HCT116 (cell line): ENCODE results near the gene ADAMTS16. TPM values are rescaled to one million over a fixed set of nuclear protein-coding genes. Genes with fewer than 3 reads are reported as not detected.

Experiments
- ATAC-seq: fragments of 200-7000 bp; cut with Tn5 transposase; 2 replicates; pipeline ENCODE4 v1.9.1; 2020; ENCODE audit warnings: mild to moderate bottlenecking, moderate library complexity
- BruUV-seq: library from RNA; stranded (reverse); fragments of 400-500 nt; replicated peaks from 2 replicates; lab custom pipeline; 2021; lab: Mats Ljungman, UMichigan
- CTCF ChIA-PET: fragments of 300-600 bp; sonication (Branson Sonifier 250); formaldehyde crosslinking; loops from one replicate; lab custom pipeline; 2021; ENCODE audit warnings: antibody characterized with exemption; lab: Charles Lee
- POLR2A ChIA-PET: fragments of 300-600, 350-600 bp; sonication (Branson Sonifier 250); formaldehyde crosslinking; loops from one replicate; lab custom pipeline; 2021; ENCODE audit warnings: antibody characterized with exemption; lab: Charles Lee
- RAD21 ChIA-PET, 2 experiments: fragments of 300-600 bp; sonication (Branson Sonifier 250); formaldehyde crosslinking; loops; one replicate each; lab custom pipeline; 2023; ENCODE audit warnings: low total read pairs in 2 of 2; ENCODE audit not compliant: uncharacterized antibody in 2 of 2, unreplicated experiment in 2 of 2, low non-redundant PET in 1 of 2; lab: Charles Lee
- DNase-seq: peaks from one replicate; pipeline ENCODE4 v3.0.0-alpha.2; 2010; ENCODE audit warnings: low read depth, low spot score
- H2AFZ ChIP-seq: fragments of 200-600 bp; shearing (Covaris generic), sonication (generic); 2 replicates; pipeline ENCODE4 v1.6.1; 2017; ENCODE audit warnings: low read depth, mixed run types, mixed read lengths, antibody characterized with exemption, low read length; ENCODE audit not compliant: poor library complexity, severe bottlenecking
- H3K27ac ChIP-seq: 2 replicates; pipeline ENCODE4 v1.5.1; 2012; ENCODE audit warnings: low read depth, low read length
- H3K27me3 ChIP-seq: fragments of 200-600 bp; sonication (generic); 2 replicates; pipeline ENCODE4 v1.6.1; 2016; ENCODE audit warnings: mixed run types, low read length, mixed read lengths; ENCODE audit not compliant: insufficient read depth
- H3K36me3 ChIP-seq, 2 experiments: fragments of 200-500 bp in 1 of 2; fragments of 200-600 bp in 1 of 2; sonication (Bioruptor generic) in 1 of 2; sonication (generic) in 1 of 2; 2 replicates each; pipeline versions ENCODE4 v1.5.1 to v1.6.1; 2014 to 2016; ENCODE audit warnings: low read length in 2 of 2, inconsistent platforms in 1 of 2, mixed read lengths in 1 of 2, mixed run types in 1 of 2; ENCODE audit not compliant: insufficient read depth in 2 of 2, control insufficient read depth in 1 of 2
- H3K4me1 ChIP-seq, 2 experiments: fragments of 200-600 bp in 1 of 2; sonication (generic) in 1 of 2; 2 replicates each; pipeline versions ENCODE4 v1.5.1 to v1.6.1; 2012 to 2017; ENCODE audit warnings: low read length in 2 of 2, inconsistent platforms in 1 of 2, mild to moderate bottlenecking in 1 of 2, mixed read lengths in 1 of 2, mixed run types in 1 of 2, moderate library complexity in 1 of 2; ENCODE audit not compliant: insufficient read depth in 2 of 2, control insufficient read depth in 1 of 2
- H3K4me2 ChIP-seq: fragments of 200-600 bp; sonication (generic); 2 replicates; pipeline ENCODE4 v1.6.1; 2017; ENCODE audit warnings: mixed run types, low read length, mixed read lengths
- H3K4me3 ChIP-seq, 2 experiments: fragments of 200-600 bp in 1 of 2; sonication (generic) in 1 of 2; replicated peaks in 1 of 2; 2 replicates each; pipeline ENCODE4 v1.5.1; 2011 to 2016; ENCODE audit warnings: low read length in 2 of 2, control low read depth in 1 of 2, low read depth in 1 of 2, mild to moderate bottlenecking in 1 of 2, mixed read lengths in 1 of 2, mixed run types in 1 of 2
- H3K79me2 ChIP-seq: fragments of 200-600 bp; sonication (generic); 2 replicates; pipeline ENCODE4 v1.6.1; 2017; ENCODE audit warnings: mild to moderate bottlenecking, mixed run types, low read length, moderate library complexity, mixed read lengths; ENCODE audit not compliant: insufficient read depth
- H3K9ac ChIP-seq: fragments of 200-600 bp; sonication (generic); 2 replicates; pipeline ENCODE4 v1.6.1; 2016; ENCODE audit warnings: low read length, mixed read lengths
- H3K9me2 ChIP-seq: fragments of 200-600 bp; sonication (generic), shearing (Covaris generic); 2 replicates; pipeline ENCODE4 v1.6.1; 2017; ENCODE audit warnings: mixed run types, mild to moderate bottlenecking, moderate library complexity; ENCODE audit not compliant: insufficient read depth
- H3K9me3 ChIP-seq, 2 experiments: fragments of 200-500 bp in 1 of 2; fragments of 200-600 bp in 1 of 2; sonication (Bioruptor generic) in 1 of 2; sonication (generic) in 1 of 2; 2 replicates each; pipeline ENCODE4 v1.6.1; 2014 to 2017; ENCODE audit warnings: low read length in 2 of 2, mixed read lengths in 2 of 2, inconsistent platforms in 1 of 2, low read depth in 1 of 2, mild to moderate bottlenecking in 1 of 2, mixed run types in 1 of 2, moderate library complexity in 1 of 2; ENCODE audit not compliant: control insufficient read depth in 1 of 2, insufficient read depth in 1 of 2
- H4K20me1 ChIP-seq: fragments of 200-600 bp; sonication (generic), shearing (Covaris generic); 2 replicates; pipeline ENCODE4 v1.6.1; 2017; ENCODE audit warnings: mixed run types, mild to moderate bottlenecking, moderate library complexity; ENCODE audit not compliant: insufficient read depth
- ATF3 ChIP-seq: IDR thresholded peaks from 2 replicates; pipeline ENCODE4 v1.6.1; 2012
- CTCF ChIP-seq, 3 experiments: fragments of 200-600 bp in 1 of 3; sonication (generic) in 1 of 3; IDR thresholded peaks in 2 of 3; conservative IDR thresholded peaks in 1 of 3; 2 replicates each; pipeline ENCODE4 v1.5.1; 2012 to 2017; ENCODE audit warnings: low read depth in 2 of 3, low read length in 2 of 3, antibody characterized with exemption in 1 of 3, borderline replicate concordance in 1 of 3, control low read depth in 1 of 3, mild to moderate bottlenecking in 1 of 3, mixed read lengths in 1 of 3, mixed run types in 1 of 3, moderate library complexity in 1 of 3; ENCODE audit not compliant: insufficient read depth in 1 of 3
- EGR1 ChIP-seq: IDR thresholded peaks from 2 replicates; pipeline ENCODE4 v1.6.1; 2012; ENCODE audit warnings: low read depth
- ELF1 ChIP-seq: IDR thresholded peaks from 2 replicates; pipeline ENCODE4 v1.6.1; 2012; ENCODE audit warnings: low read depth, borderline replicate concordance
- EZH2 ChIP-seq: fragments of 200-600 bp; sonication (generic); IDR thresholded peaks from 2 replicates; pipeline ENCODE4 v1.6.1; 2017; ENCODE audit warnings: antibody characterized with exemption, mixed run types
- EZH2phosphoT487 ChIP-seq: fragments of 200-600 bp; IDR thresholded peaks from 2 replicates; pipeline ENCODE4 v1.6.1; 2018; ENCODE audit warnings: antibody characterized with exemption, borderline replicate concordance
- FOSL1 ChIP-seq: IDR thresholded peaks from 2 replicates; pipeline ENCODE4 v1.6.1; 2012; ENCODE audit warnings: low read depth
- JUND ChIP-seq: IDR thresholded peaks from 2 replicates; pipeline ENCODE4 v1.6.1; 2012
- MAX ChIP-seq: IDR thresholded peaks from 2 replicates; pipeline ENCODE4 v1.6.1; 2012
- POLR2AphosphoS5 ChIP-seq: IDR thresholded peaks from 2 replicates; pipeline ENCODE4 v1.6.1; 2011; ENCODE audit warnings: mild to moderate bottlenecking, low read depth, low read length, moderate library complexity
- RAD21 ChIP-seq: IDR thresholded peaks from 2 replicates; pipeline ENCODE4 v1.6.1; 2012; ENCODE audit warnings: low read depth, mild to moderate bottlenecking
- SIN3A ChIP-seq: IDR thresholded peaks from 2 replicates; pipeline ENCODE4 v1.6.1; 2012; ENCODE audit warnings: low read depth
- SP1 ChIP-seq: IDR thresholded peaks from 2 replicates; pipeline ENCODE4 v1.6.1; 2012; ENCODE audit warnings: low read depth
- TCF7L2 ChIP-seq: IDR thresholded peaks from 2 replicates; pipeline ENCODE4 v1.7.0; 2011; ENCODE audit warnings: borderline replicate concordance, inconsistent platforms; ENCODE audit not compliant: insufficient read depth, insufficient read length; ENCODE audit errors: extremely low read depth
- YY1 ChIP-seq: IDR thresholded peaks from 2 replicates; pipeline ENCODE4 v1.6.1; 2011; ENCODE audit warnings: low read length, low read depth, moderate library complexity, mild to moderate bottlenecking; ENCODE audit not compliant: insufficient replicate concordance; ENCODE audit errors: extremely low read depth
- ZFX ChIP-seq: fragments of 450-650 bp; IDR thresholded peaks from 2 replicates; pipeline ENCODE4 v1.6.1; 2017
- intact Hi-C: fragments of 100-400 bp; cut with micrococcal nuclease; formaldehyde crosslinking; loops from 2 replicates; pipeline ENCODE4 v1.10.0; 2022
- total RNA-seq: library from RNA; stranded (reverse); gene quantifications from one replicate; pipeline ENCODE4 v1.2.1, GENCODE V29; 2021; ENCODE audit not compliant: unreplicated experiment

Gene ADAMTS16
- total RNA-seq, 1 experiment from 2014 or later, result 2.4 TPM

- Histone ChIP-seq H4K20me1 (no peaks in the 10 kb centered on the region), H3K36me3 (no peaks in the 10 kb centered on the region), H3K4me2 (no peak overlapping the region), H3K9me3 (no peaks in the 10 kb centered on the region), H3K9ac (no peak overlapping the region), H3K9me2 (no peaks in the 10 kb centered on the region), H2AFZ (no peak overlapping the region), H3K4me1 (peaks cover 0 to 19% of the 10 kb centered on the region in 2 experiments; a peak in 2 of 4 replicates), H3K27ac (no peak overlapping the region), H3K27me3 (no peaks in the 10 kb centered on the region), H3K4me3 (no peak overlapping the region), H3K79me2 (no peaks in the 10 kb centered on the region)
- BruUV-seq, result no TSS peak
- no peak for TF ChIP-seq EGR1
- TF ChIP-seq EZH2phosphoT487, result no peak
- TF ChIP-seq JUND, result no peak
- TF ChIP-seq SIN3A, result no peak
- no peak for TF ChIP-seq TCF7L2
- TF ChIP-seq ATF3, result no peak
- no peak for TF ChIP-seq ZFX
- TF ChIP-seq POLR2AphosphoS5, result no peak
- TF ChIP-seq CTCF (IDR thresholded peaks at IDR 0.05 in 2 of 3, conservative IDR thresholded peaks at IDR 0.05 in 1 of 3; ENCODE audit: borderline replicate concordance in 1 of 3, insufficient read depth in 1 of 3, low read depth in 2 of 3, low read length in 2 of 3), result no peak
- TF ChIP-seq YY1, result no peak
- no peak for TF ChIP-seq FOSL1
- no peak for TF ChIP-seq EZH2
- no peak for TF ChIP-seq SP1
- no peak for TF ChIP-seq ELF1
- no peak for TF ChIP-seq MAX
- TF ChIP-seq RAD21, result no peak
- POLR2A ChIA-PET, result no interaction called here
- ATAC-seq (no peak), DNase-seq (no peak)
- CTCF ChIA-PET, result no interaction called here
- intact Hi-C loops, result no loop called here
- RAD21 ChIA-PET, result no interaction called here
These were observed 208.4 kb downstream of the ADAMTS16 start for GRCh38 chr5:5348576-5348975.
